DND-41 (cell line): Measurements from ENCODE around the gene SLC22A4.

ENCODE experiments used
- CTCF ChIP-seq: IDR thresholded peaks from 2 replicates; pipeline ENCODE4 v1.5.1; 2012; ENCODE audit warnings: borderline replicate concordance, low read length, moderate library complexity, mild to moderate bottlenecking; ENCODE audit not compliant: poor library complexity, severe bottlenecking; ENCODE audit errors: extremely low read depth
- EZH2 ChIP-seq: IDR thresholded peaks from 3 replicates; pipeline ENCODE4 v1.6.1; 2012; ENCODE audit warnings: borderline replicate concordance, low read depth, mild to moderate bottlenecking, moderate library complexity, low read length, inconsistent platforms; ENCODE audit not compliant: severe bottlenecking

- TF ChIP-seq CTCF: no peak
- no peak for TF ChIP-seq EZH2
Measured at GRCh38 chr5:132277971-132278853, 16.0 kb upstream of the SLC22A4 start.
